Measurements from ENCODE around the gene RELT.
A peak's percentile ranks its signal among the peaks of the same experiment; 100 is the strongest.

RELT gene

DNA sequence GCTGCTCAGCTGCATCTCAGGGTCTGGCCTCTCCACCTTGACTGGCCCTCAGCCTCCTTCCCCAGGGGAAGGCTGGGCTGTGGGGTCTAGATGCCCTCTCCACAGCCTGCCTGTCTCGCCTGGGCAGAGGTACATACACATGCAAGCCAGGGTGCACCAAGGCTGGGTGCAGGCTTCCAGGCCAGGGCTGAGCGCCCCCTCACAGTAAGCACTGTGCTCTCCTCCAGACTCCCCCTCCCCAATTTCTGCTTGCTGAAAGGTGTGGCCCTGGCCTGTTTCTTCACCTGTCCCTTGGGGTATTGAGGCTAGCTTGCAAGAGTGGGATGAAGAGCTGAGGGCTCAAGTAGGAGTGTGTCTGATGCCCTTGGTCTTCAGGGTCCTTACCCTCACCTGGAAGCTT lies 22.5 kb downstream of the RELT start:
- H3K9me3 ChIP-seq (replicated peaks in 1 of 11): no peaks in the 10 kb centered on the region
- no peaks in the 10 kb centered on the region for H3K27me3 ChIP-seq
- peaks cover 51 to 88% (median 71%) of the 10 kb centered on the region in 11 experiments for H3K36me3 ChIP-seq
- H3K4me1 ChIP-seq: peaks cover 21 to 39% (median 26%) of the 10 kb centered on the region in 10 experiments
- peak overlapping the region in 9 of 11 experiments; percentile 33 to 66 (median 61); a peak in 18 of 22 replicates for H3K4me2 ChIP-seq
- H4K20me1 ChIP-seq: peaks cover 12 to 97% (median 64%) of the 10 kb centered on the region in 11 experiments
- H3K9ac ChIP-seq: peak overlapping the region in 6 of 11 experiments; percentile 9 to 43 (median 34); a peak in 6 of 22 replicates
- H3K27ac ChIP-seq: peak overlapping the region in 2 of 11 experiments; percentile 24 to 29; a peak in 2 of 22 replicates
- TF ChIP-seq Cebpa-rat (IDR thresholded peaks at IDR 0.05): no peak
- no peak overlapping the region for H3K4me3 ChIP-seq

DNA sequence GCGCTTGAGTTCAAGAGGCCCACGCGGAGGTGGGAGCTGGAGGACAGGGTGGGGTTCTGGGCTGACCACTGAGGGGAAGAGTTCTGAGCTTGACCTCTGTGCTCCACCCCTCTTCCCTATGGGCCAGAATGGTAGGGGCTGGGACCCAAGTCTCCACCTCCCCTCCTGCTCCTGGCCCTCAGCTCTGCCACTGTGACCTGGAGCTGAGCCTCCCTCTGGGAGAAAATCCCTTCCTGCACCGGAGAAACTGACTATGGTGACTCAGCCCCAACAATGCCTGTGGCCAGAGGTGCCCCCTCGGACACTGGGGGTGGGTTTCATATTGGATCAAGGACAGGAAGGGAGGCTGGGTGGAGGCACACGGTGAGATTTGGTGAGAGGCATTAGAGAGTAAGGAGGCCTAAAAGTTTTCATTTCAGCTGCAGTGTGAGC lies 23.0 kb downstream of the RELT start:
- Histone ChIP-seq H4K20me1 (peaks cover 12 to 96% (median 61%) of the 10 kb centered on the region in 11 experiments), H3K27me3 (no peaks in the 10 kb centered on the region), H3K4me2 (peak overlapping the region in 9 of 11 experiments; percentile 33 to 66 (median 61); a peak in 18 of 22 replicates), H3K4me3 (no peak overlapping the region), H3K4me1 (peaks cover 21 to 44% (median 27%) of the 10 kb centered on the region in 10 experiments), H3K36me3 (peaks cover 46 to 83% (median 69%) of the 10 kb centered on the region in 11 experiments), H3K9me3 (replicated peaks in 1 of 11) (no peaks in the 10 kb centered on the region), H3K27ac (peak overlapping the region in 5 of 11 experiments; percentile 10 to 41 (median 24); a peak in 2 of 22 replicates), H3K9ac (peak overlapping the region in 8 of 11 experiments; percentile 0 to 46 (median 35); a peak in 11 of 22 replicates)
- no peak for TF ChIP-seq Cebpa-rat (IDR thresholded peaks at IDR 0.05)

DNA sequence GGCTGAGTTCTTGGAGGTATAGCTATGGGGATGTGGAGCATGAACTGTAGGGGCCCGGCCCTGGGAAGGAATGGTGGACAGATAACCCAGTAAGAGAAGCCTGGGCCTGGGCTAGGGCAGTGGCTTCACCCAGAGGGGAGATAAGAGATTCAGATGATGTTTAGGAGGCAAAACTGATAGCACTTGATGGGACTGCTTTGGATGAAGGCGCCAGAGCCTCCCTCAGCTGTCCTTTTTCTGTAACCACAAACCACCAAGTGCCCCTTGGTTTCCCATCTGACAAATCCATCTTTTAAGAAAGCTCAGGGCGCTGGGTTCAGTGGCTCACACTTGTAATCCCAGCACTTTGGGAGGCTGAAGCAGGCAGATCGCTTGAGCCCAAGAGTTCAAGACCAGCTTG lies 23.4 kb downstream of the RELT start:
- Histone ChIP-seq H3K27ac (peak overlapping the region in 4 of 11 experiments; percentile 10 to 29 (median 24); a peak in 2 of 22 replicates), H3K9ac (peak overlapping the region in 7 of 11 experiments; percentile 0 to 46 (median 34); a peak in 13 of 22 replicates), H3K36me3 (peaks cover 45 to 81% (median 64%) of the 10 kb centered on the region in 11 experiments), H3K4me1 (peaks cover 21 to 47% (median 28%) of the 10 kb centered on the region in 10 experiments), H3K9me3 (replicated peaks in 1 of 11) (no peaks in the 10 kb centered on the region), H3K4me2 (peak overlapping the region in 9 of 11 experiments; percentile 33 to 66 (median 61); a peak in 17 of 22 replicates), H3K27me3 (no peaks in the 10 kb centered on the region), H4K20me1 (peaks cover 12 to 92% (median 56%) of the 10 kb centered on the region in 11 experiments), H3K4me3 (no peak overlapping the region)
- no peak for TF ChIP-seq Cebpa-rat (IDR thresholded peaks at IDR 0.05)

DNA sequence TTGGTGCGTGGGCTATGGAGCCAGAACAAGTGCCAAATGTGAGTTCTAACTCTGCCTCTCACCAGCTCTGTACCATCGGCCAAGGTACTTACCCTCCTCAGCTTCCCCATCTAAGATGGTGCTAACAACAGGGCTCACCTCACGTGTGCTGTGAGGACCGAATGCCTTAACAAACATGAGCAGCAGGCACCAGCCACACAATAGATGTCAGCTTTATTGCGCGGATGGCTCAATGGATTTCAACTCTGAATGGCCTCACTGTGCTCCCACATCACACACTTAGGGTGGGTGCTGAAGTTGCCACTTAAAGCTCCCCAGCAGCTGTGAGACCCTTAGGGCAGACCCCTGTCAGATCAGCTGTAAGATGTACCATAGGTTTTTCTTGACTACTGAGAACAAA lies 24.1 kb downstream of the RELT start:
- H3K4me3 ChIP-seq: no peak overlapping the region
- H3K9me3 ChIP-seq (replicated peaks in 1 of 11): no peaks in the 10 kb centered on the region
- H3K4me2 ChIP-seq: peak overlapping the region in 1 of 11 experiments; percentile 38; a peak in 2 of 22 replicates
- H3K27me3 ChIP-seq: no peaks in the 10 kb centered on the region
- peaks cover 45 to 81% (median 64%) of the 10 kb centered on the region in 11 experiments for H3K36me3 ChIP-seq
- peaks cover 12 to 85% (median 49%) of the 10 kb centered on the region in 11 experiments for H4K20me1 ChIP-seq
- no peak overlapping the region for H3K27ac ChIP-seq
- peak overlapping the region in 2 of 11 experiments; percentile 18 to 46; a peak in 1 of 22 replicates for H3K9ac ChIP-seq
- TF ChIP-seq Cebpa-rat (IDR thresholded peaks at IDR 0.05): no peak
- peaks cover 21 to 47% (median 28%) of the 10 kb centered on the region in 10 experiments for H3K4me1 ChIP-seq

DNA sequence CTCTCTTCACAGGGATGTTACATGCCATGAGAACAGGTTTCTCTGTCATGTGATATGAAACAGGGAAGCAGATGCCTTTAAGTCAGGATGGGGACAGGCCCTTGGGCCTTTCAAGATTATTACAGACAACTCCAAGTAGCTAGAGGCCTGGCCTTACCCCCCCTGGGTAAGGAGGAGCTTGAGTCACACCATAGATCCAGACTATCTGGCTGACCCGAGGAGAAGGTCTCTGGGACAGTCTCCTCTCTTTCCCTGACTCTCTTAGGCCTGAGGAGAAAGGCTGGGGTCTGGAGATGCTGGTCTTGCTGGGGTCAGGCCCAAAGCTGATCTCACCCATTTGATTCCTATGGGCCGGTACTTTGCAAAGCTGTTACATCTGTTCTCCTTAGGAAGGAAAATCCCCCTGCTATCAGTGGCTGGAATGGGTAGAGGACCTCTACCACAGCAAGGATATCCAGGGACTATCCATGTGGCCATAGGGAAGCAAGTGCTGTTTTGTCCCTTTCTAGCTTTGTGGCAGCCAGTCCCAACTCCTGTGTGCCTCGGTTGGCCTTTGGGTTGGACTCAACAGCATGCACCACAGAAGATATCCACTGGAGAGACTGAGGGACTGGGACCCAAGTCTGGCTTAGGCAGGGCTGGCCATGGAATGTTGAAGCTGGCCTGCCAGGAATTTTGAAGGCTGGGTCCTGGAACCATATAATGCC lies 25.2 kb downstream of the RELT start:
- Histone ChIP-seq H4K20me1 (peaks cover 12 to 77% (median 39%) of the 10 kb centered on the region in 11 experiments), H3K27ac (no peak overlapping the region), H3K4me3 (no peak overlapping the region), H3K9me3 (replicated peaks in 1 of 11) (no peaks in the 10 kb centered on the region), H3K27me3 (no peaks in the 10 kb centered on the region), H3K36me3 (peaks cover 42 to 79% (median 64%) of the 10 kb centered on the region in 11 experiments), H3K9ac (peak overlapping the region in 1 of 11 experiments; percentile 35; a peak in 4 of 22 replicates), H3K4me2 (no peak overlapping the region), H3K4me1 (peaks cover 21 to 47% (median 28%) of the 10 kb centered on the region in 10 experiments)
- no peak for TF ChIP-seq Cebpa-rat (IDR thresholded peaks at IDR 0.05)

DNA sequence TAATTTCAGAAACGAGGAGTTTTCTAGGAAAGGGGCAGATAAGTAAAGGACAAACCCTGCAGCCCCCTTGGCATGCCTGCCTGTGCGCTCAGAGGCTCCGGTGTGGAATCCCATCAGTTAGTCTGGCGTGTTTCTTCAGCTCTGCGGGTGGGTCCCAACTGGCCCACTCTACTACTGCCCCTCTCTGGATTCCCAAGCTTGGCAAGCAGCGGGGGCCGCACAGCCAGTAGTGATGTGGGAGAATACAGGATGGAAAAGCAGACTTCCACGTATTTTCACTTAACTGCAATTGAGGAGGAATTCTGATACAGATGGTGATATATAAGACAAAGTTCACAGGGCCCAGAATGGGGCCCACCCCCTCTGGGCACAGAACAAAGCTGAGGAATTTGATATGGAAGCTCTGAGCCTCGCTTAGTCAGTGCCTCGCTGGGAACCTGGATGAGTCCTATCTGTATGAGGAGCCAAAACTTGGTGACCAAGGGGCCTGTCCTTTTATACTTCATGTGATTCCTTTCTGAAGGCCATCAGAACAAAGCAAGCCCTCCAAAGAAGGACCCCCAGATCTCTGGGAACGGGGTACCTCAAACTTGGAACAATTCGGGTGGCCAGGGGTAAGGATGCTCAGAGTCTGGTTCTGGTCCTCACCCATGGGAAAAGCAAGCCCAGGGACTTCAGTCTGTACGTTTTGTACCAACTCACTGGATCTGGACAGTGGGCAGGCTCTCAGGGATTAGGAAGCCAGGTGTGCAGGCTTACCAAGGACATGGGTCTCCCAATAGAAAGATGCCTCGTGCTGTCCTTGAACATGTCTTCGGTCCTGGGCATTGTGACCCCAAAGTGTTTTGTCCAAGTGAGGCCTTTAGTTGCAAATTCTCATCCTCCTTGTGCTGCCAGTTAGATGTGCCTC lies 26.0 kb downstream of the RELT start:
- peaks cover 12 to 74% (median 32%) of the 10 kb centered on the region in 11 experiments; a peak in 21 of 22 replicates for H4K20me1 ChIP-seq
- H3K27ac ChIP-seq: no peak overlapping the region; a peak in 1 of 22 replicates
- H3K9ac ChIP-seq: no peak overlapping the region; a peak in 4 of 22 replicates
- H3K4me2 ChIP-seq: no peak overlapping the region
- H3K4me3 ChIP-seq: no peak overlapping the region
- H3K27me3 ChIP-seq: no peaks in the 10 kb centered on the region
- H3K9me3 ChIP-seq (replicated peaks in 1 of 11): no peaks in the 10 kb centered on the region
- H3K36me3 ChIP-seq: peaks cover 42 to 79% (median 64%) of the 10 kb centered on the region in 11 experiments
- peaks cover 21 to 43% (median 28%) of the 10 kb centered on the region in 10 experiments for H3K4me1 ChIP-seq
- no peak for TF ChIP-seq Cebpa-rat (IDR thresholded peaks at IDR 0.05)

DNA sequence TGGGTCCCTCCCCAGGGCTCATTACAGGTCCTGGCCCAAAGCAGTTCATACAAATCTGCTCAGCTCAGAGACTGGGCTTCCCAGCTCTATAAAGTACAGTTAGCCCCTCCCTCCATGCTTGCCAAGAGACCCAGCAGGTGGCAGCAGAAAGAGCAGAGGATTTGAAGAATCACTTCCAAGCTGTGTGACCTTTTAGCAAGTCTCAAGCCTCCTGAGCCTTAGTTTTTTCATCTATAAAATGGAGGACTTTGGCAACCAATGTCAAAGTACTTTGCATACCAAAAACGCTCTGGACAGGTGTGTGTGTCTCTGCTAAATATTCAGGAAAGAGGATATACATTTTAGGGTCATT lies 26.6 kb downstream of the RELT start:
- no peak for TF ChIP-seq Cebpa-rat (IDR thresholded peaks at IDR 0.05)
- no peak overlapping the region for H3K4me3 ChIP-seq
- H4K20me1 ChIP-seq: peaks cover 12 to 67% (median 30%) of the 10 kb centered on the region in 11 experiments; a peak in 21 of 22 replicates
- H3K36me3 ChIP-seq: peaks cover 42 to 79% (median 65%) of the 10 kb centered on the region in 11 experiments
- no peaks in the 10 kb centered on the region for H3K9me3 ChIP-seq (replicated peaks in 1 of 11)
- peaks cover 21 to 43% (median 31%) of the 10 kb centered on the region in 10 experiments for H3K4me1 ChIP-seq
- no peaks in the 10 kb centered on the region for H3K27me3 ChIP-seq
- peak overlapping the region in 1 of 11 experiments; percentile 34; a peak in 2 of 22 replicates for H3K9ac ChIP-seq
- no peak overlapping the region; a peak in 1 of 22 replicates for H3K27ac ChIP-seq
- no peak overlapping the region for H3K4me2 ChIP-seq

DNA sequence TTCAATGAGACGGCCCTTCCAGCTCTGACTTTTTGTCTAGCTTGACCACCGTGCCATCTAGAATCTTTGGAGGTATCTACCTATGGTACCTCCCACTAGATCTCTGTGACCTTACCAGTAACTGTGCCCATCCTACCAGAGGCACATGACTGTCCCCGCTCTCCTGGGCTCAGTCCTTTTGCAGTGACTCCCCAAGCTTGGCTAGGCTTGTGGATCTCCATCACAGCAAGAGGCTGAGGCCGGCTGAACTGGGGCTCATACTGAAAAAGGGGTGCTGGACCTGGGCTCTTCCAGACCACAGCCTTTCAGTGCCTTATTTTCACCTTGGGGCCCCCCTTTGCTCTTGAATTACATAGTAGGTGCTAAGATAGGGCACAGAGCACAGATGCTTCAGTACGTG lies 27.3 kb downstream of the RELT start:
- Histone ChIP-seq H3K27ac (peak overlapping the region in 8 of 11 experiments; percentile 0 to 45 (median 32); a peak in 8 of 22 replicates), H3K9ac (peak overlapping the region in 5 of 11 experiments; percentile 20 to 64 (median 36); a peak in 6 of 22 replicates), H3K4me1 (peaks cover 15 to 43% (median 25%) of the 10 kb centered on the region in 10 experiments), H3K9me3 (replicated peaks in 1 of 11) (no peaks in the 10 kb centered on the region), H3K4me3 (no peak overlapping the region), H3K4me2 (peak overlapping the region in 2 of 11 experiments; percentile 31 to 44; a peak in 3 of 22 replicates), H4K20me1 (peaks cover 8 to 60% (median 23%) of the 10 kb centered on the region in 11 experiments; a peak in 21 of 22 replicates), H3K36me3 (peaks cover 42 to 79% (median 65%) of the 10 kb centered on the region in 11 experiments), H3K27me3 (no peaks in the 10 kb centered on the region)
- no peak for TF ChIP-seq Cebpa-rat (IDR thresholded peaks at IDR 0.05)

All from BLaER1 treated with 17β-estradiol and CSF1 and Interleukin-3, amounts not matched to agents 10 nM and 100 nM (cell line).